ENCODE measurements around the gene XXYLT1. TPM values are rescaled to one million over a fixed set of nuclear protein-coding genes. Genes with fewer than 3 reads are reported as not detected.

XXYLT1 gene
- total RNA-seq, 1 donor from 2014 or later: 16.4 TPM

- H4K20me1 ChIP-seq (ENCODE audit: low read depth): peaks cover 3% of the 10 kb centered on the region
- no peaks in the 10 kb centered on the region for H3K4me1 ChIP-seq
- no peak overlapping the region for H3K9ac ChIP-seq
- H3K36me3 Mint-ChIP-seq: peaks cover 5% of the 10 kb centered on the region
- no peak overlapping the region for H3K27ac ChIP-seq
- DNase-seq (ENCODE audit: low spot score): no peak
- H3K27me3 Mint-ChIP-seq (ENCODE audit: insufficient read depth, low read depth): peaks cover 4% of the 10 kb centered on the region
- H3K9me3 Mint-ChIP-seq: no peaks in the 10 kb centered on the region
- H3K79me2 ChIP-seq (ENCODE audit: low read depth): no peaks in the 10 kb centered on the region
- H3K27me3 ChIP-seq: no peaks in the 10 kb centered on the region
- TF ChIP-seq EZH2 (IDR thresholded peaks at IDR 0.05) (no peak), CTCF (IDR thresholded peaks at IDR 0.05) (no peak), EZH2phosphoT487 (IDR thresholded peaks at IDR 0.05) (no peak)
- H3K4me3 ChIP-seq: no peak overlapping the region
- no peak overlapping the region for H2AFZ ChIP-seq (replicated peaks)
- H3K36me3 ChIP-seq: no peaks in the 10 kb centered on the region
- H3K4me1 Mint-ChIP-seq: peaks cover 33% of the 10 kb centered on the region
- no peak overlapping the region for H3K4me3 Mint-ChIP-seq
- no peak overlapping the region for H3K4me2 ChIP-seq
- H3F3A ChIP-seq (ENCODE audit: low read depth): no peaks in the 10 kb centered on the region
- peak overlapping the region; percentile 64 for H3K27ac Mint-ChIP-seq
- no peaks in the 10 kb centered on the region for H3K9me3 ChIP-seq (ENCODE audit: low read depth)
These were observed 139.8 kb downstream of the XXYLT1 start for GRCh38 chr3:195131176-195131575.

- H3K36me3 Mint-ChIP-seq: peaks cover 5% of the 10 kb centered on the region
- Histone ChIP-seq H3K27me3 (no peaks in the 10 kb centered on the region), H3K9ac (no peak overlapping the region), H3K4me3 (no peak overlapping the region), H3K9me3 (ENCODE audit: low read depth) (no peaks in the 10 kb centered on the region), H4K20me1 (ENCODE audit: low read depth) (peaks cover 3% of the 10 kb centered on the region), H3K36me3 (no peaks in the 10 kb centered on the region), H3K4me2 (no peak overlapping the region), H3K79me2 (ENCODE audit: low read depth) (no peaks in the 10 kb centered on the region), H3F3A (ENCODE audit: low read depth) (no peaks in the 10 kb centered on the region), H2AFZ (replicated peaks) (no peak overlapping the region), H3K4me1 (no peaks in the 10 kb centered on the region), H3K27ac (no peak overlapping the region)
- no peak for DNase-seq (ENCODE audit: low spot score)
- no peaks in the 10 kb centered on the region for H3K9me3 Mint-ChIP-seq
- no peak overlapping the region for H3K4me3 Mint-ChIP-seq
- no peak overlapping the region for H3K27ac Mint-ChIP-seq
- peaks cover 4% of the 10 kb centered on the region for H3K27me3 Mint-ChIP-seq (ENCODE audit: insufficient read depth, low read depth)
- peaks cover 30% of the 10 kb centered on the region for H3K4me1 Mint-ChIP-seq
- no peak for TF ChIP-seq EZH2 (IDR thresholded peaks at IDR 0.05)
- no peak for TF ChIP-seq EZH2phosphoT487 (IDR thresholded peaks at IDR 0.05)
- no peak for TF ChIP-seq CTCF (IDR thresholded peaks at IDR 0.05)
These were observed 141.1 kb downstream of the XXYLT1 start for GRCh38 chr3:195129644-195130492.

- no peaks in the 10 kb centered on the region for H3F3A ChIP-seq (ENCODE audit: low read depth)
- H3K27me3 Mint-ChIP-seq (ENCODE audit: insufficient read depth, low read depth): peaks cover 4% of the 10 kb centered on the region
- H3K4me2 ChIP-seq: no peak overlapping the region
- no peaks in the 10 kb centered on the region for H3K36me3 ChIP-seq
- no peaks in the 10 kb centered on the region for H3K9me3 ChIP-seq (ENCODE audit: low read depth)
- H3K4me3 Mint-ChIP-seq: no peak overlapping the region
- H3K27me3 ChIP-seq: no peaks in the 10 kb centered on the region
- H4K20me1 ChIP-seq (ENCODE audit: low read depth): peaks cover 3% of the 10 kb centered on the region
- TF ChIP-seq EZH2 (IDR thresholded peaks at IDR 0.05): no peak
- TF ChIP-seq CTCF (IDR thresholded peaks at IDR 0.05): no peak
- no peak for TF ChIP-seq EZH2phosphoT487 (IDR thresholded peaks at IDR 0.05)
- peaks cover 31% of the 10 kb centered on the region for H3K4me1 Mint-ChIP-seq
- H3K79me2 ChIP-seq (ENCODE audit: low read depth): no peaks in the 10 kb centered on the region
- H3K9me3 Mint-ChIP-seq: no peaks in the 10 kb centered on the region
- H3K27ac ChIP-seq: no peak overlapping the region
- no peak overlapping the region for H2AFZ ChIP-seq (replicated peaks)
- H3K4me3 ChIP-seq: no peak overlapping the region
- no peaks in the 10 kb centered on the region for H3K4me1 ChIP-seq
- no peak overlapping the region for H3K27ac Mint-ChIP-seq
- no peak overlapping the region for H3K9ac ChIP-seq
- H3K36me3 Mint-ChIP-seq: peaks cover 5% of the 10 kb centered on the region
- no peak for DNase-seq (ENCODE audit: low spot score)
These were observed 141.8 kb downstream of the XXYLT1 start for GRCh38 chr3:195129072-195129643.
